Suprapubic skin (tissue), 3 donors: ENCODE results near the gene CTBP2.

Experiments
- POLR2A ChIP-seq, 2 donors: fragments of 450-650 bp; IDR thresholded peaks; one replicate each; pipeline ENCODE4 v1.6.1; 2017; ENCODE audit warnings: antibody characterized with exemption in 2 of 2, mild to moderate bottlenecking in 2 of 2, moderate library complexity in 2 of 2
- TF ChIP-seq, protein P1 (sequence below), 2 donors: fragments of 200-600 bp in 1 of 2; fragments of 450-650 bp in 1 of 2; sonication (generic) in 1 of 2; IDR thresholded peaks; one replicate each; pipeline ENCODE4 v1.5.1; 2016 to 2019; ENCODE audit warnings: antibody characterized with exemption in 2 of 2, mild to moderate bottlenecking in 1 of 2, moderate library complexity in 1 of 2

DNA sequence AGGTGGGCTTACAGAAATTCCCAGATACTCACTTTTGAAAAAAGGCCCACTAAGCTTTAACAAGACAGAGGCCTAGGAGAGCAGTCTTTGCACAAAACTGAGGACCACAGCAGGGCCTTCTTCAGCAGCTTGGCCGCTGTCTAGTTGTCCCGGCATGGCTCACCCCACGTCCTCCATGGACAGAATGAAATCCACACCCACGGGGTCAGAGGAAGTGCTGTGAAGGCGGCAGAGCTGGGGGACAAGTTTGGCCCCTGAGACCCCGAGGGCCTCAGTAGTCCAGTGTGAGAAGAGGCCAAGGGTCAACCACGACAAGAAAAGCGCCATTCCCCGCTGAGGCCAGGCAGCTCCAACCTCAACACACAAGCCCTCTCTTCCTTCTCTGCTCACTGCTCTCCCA is 139.5 kb downstream of the CTBP2 start:
- TF ChIP-seq, protein P1, sequence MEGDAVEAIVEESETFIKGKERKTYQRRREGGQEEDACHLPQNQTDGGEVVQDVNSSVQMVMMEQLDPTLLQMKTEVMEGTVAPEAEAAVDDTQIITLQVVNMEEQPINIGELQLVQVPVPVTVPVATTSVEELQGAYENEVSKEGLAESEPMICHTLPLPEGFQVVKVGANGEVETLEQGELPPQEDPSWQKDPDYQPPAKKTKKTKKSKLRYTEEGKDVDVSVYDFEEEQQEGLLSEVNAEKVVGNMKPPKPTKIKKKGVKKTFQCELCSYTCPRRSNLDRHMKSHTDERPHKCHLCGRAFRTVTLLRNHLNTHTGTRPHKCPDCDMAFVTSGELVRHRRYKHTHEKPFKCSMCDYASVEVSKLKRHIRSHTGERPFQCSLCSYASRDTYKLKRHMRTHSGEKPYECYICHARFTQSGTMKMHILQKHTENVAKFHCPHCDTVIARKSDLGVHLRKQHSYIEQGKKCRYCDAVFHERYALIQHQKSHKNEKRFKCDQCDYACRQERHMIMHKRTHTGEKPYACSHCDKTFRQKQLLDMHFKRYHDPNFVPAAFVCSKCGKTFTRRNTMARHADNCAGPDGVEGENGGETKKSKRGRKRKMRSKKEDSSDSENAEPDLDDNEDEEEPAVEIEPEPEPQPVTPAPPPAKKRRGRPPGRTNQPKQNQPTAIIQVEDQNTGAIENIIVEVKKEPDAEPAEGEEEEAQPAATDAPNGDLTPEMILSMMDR (IDR thresholded peaks at IDR 0.05): no peak
- no peak for TF ChIP-seq POLR2A (IDR thresholded peaks at IDR 0.05)
